ENCODE measurements around the gene DCAF7.

Gene DCAF7

GRCh38 chr17:63512896-63513644, 37.2 kb upstream of the DCAF7 start:
- Histone ChIP-seq H3K27ac (no peak overlapping the region), H3K4me3 (no peak overlapping the region), H4K20me1 (0 out of 22 replicates have a peak, but pooled peaks cover 0 to 3% (median 0%) of the 10 kb centered on the region in 11 experiments), H3K4me2 (no peak overlapping the region), H3K27me3 (no peaks in the 10 kb centered on the region), H3K9ac (no peak overlapping the region), H3K36me3 (no peaks in the 10 kb centered on the region), H3K4me1 (no peaks in the 10 kb centered on the region), H3K9me3 (replicated peaks in 1 of 11) (no peaks in the 10 kb centered on the region)
- no peak for TF ChIP-seq Cebpa-rat (IDR thresholded peaks at IDR 0.05)

- Histone ChIP-seq H3K27ac (no peak overlapping the region), H3K27me3 (no peaks in the 10 kb centered on the region), H3K9ac (no peak overlapping the region), H4K20me1 (peaks cover 0 to 8% (median 0%) of the 10 kb centered on the region in 11 experiments; a peak in 1 of 22 replicates), H3K9me3 (replicated peaks in 1 of 11) (no peaks in the 10 kb centered on the region), H3K4me3 (no peak overlapping the region), H3K36me3 (no peaks in the 10 kb centered on the region), H3K4me1 (no peaks in the 10 kb centered on the region), H3K4me2 (no peak overlapping the region)
- no peak for TF ChIP-seq Cebpa-rat (IDR thresholded peaks at IDR 0.05)
These were observed 35.8 kb upstream of the DCAF7 start for GRCh38 chr17:63514477-63514876.

- Histone ChIP-seq H3K9me3 (replicated peaks in 1 of 11) (no peaks in the 10 kb centered on the region), H4K20me1 (peaks cover 0 to 12% (median 0%) of the 10 kb centered on the region in 11 experiments; a peak in 1 of 22 replicates), H3K4me1 (no peaks in the 10 kb centered on the region), H3K9ac (no peak overlapping the region), H3K36me3 (no peaks in the 10 kb centered on the region), H3K27me3 (no peaks in the 10 kb centered on the region), H3K27ac (no peak overlapping the region), H3K4me2 (no peak overlapping the region), H3K4me3 (no peak overlapping the region)
- TF ChIP-seq Cebpa-rat (IDR thresholded peaks at IDR 0.05), result no peak
These were observed 35.3 kb upstream of the DCAF7 start for GRCh38 chr17:63514974-63515373.

GRCh38 chr17:63515426-63515825, 34.9 kb upstream of the DCAF7 start:
- no peak for TF ChIP-seq Cebpa-rat (IDR thresholded peaks at IDR 0.05)
- no peak overlapping the region for H3K4me2 ChIP-seq
- no peak overlapping the region for H3K27ac ChIP-seq

DNA sequence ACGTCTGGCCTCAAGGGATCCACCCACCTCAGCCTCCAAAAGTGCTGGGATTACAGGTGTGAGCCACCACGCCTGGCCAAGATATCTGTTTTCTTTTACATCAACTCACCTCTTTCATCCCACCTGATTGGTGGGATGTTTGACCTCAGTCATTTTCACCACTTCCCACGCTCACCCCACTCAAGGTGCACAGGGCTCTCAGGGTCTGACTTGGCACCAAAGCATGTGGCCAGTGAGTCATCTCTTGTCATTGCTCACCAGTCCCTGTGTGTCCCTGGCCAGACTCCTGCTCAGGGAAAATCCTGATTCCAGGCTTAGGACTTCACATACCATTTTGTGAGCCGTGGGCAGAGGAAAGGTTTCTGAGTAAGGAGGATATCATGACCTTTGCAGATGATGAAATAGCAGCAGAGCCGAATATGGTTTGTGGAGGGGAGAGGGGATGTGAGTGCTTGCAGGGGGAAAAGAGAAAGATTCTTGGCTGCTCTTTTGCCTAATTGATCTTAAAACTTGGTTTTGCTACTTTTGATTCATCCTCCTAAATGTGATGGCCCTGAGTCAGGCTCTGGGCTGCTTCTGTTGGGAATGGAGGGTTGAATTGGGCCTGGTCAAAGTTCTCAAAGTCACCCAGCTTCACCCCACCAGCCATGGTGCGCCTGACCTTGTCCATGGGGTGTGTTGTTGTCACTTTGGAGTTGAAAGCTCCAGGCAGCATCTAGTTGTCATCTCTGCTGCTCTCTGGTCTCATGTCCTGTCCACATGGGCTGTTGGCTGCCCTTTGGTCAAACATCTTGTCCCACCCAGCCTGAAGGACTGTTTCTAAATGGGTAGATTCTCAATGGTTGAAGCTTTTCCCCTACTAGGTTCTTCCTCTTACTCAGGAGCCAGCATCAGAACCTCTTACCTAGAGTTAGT, 33.1 kb upstream of the DCAF7 start:
- Histone ChIP-seq H3K36me3 (no peaks in the 10 kb centered on the region), H3K27ac (no peak overlapping the region)

More at GRCh38 chr17:63515426-63515825, 34.9 kb upstream of the DCAF7 start:
- no peaks in the 10 kb centered on the region for H3K27me3 ChIP-seq
- no peaks in the 10 kb centered on the region for H3K9me3 ChIP-seq (replicated peaks in 1 of 11)
- no peaks in the 10 kb centered on the region for H3K4me1 ChIP-seq
- peaks cover 0 to 17% (median 0%) of the 10 kb centered on the region in 11 experiments; a peak in 2 of 22 replicates for H4K20me1 ChIP-seq
- no peak overlapping the region for H3K4me3 ChIP-seq
- no peak overlapping the region for H3K9ac ChIP-seq
- no peaks in the 10 kb centered on the region for H3K36me3 ChIP-seq

GRCh38 chr17:63517825-63518534, 32.3 kb upstream of the DCAF7 start:
- Histone ChIP-seq H3K4me1 (no peaks in the 10 kb centered on the region), H3K27ac (no peak overlapping the region), H4K20me1 (peaks cover 0 to 32% (median 0%) of the 10 kb centered on the region in 11 experiments; a peak in 8 of 22 replicates), H3K27me3 (no peaks in the 10 kb centered on the region), H3K9me3 (replicated peaks in 1 of 11) (no peaks in the 10 kb centered on the region), H3K9ac (no peak overlapping the region), H3K36me3 (no peaks in the 10 kb centered on the region), H3K4me3 (no peak overlapping the region), H3K4me2 (no peak overlapping the region)
- TF ChIP-seq Cebpa-rat (IDR thresholded peaks at IDR 0.05), result no peak

More for the DNA sequence above, 33.1 kb upstream of the DCAF7 start:
- TF ChIP-seq Cebpa-rat (IDR thresholded peaks at IDR 0.05), result no peak
- H3K27me3 ChIP-seq, result no peaks in the 10 kb centered on the region
- no peak overlapping the region for H3K4me2 ChIP-seq
- no peaks in the 10 kb centered on the region for H3K4me1 ChIP-seq
- no peak overlapping the region for H3K4me3 ChIP-seq
- H4K20me1 ChIP-seq, result peaks cover 0 to 32% (median 0%) of the 10 kb centered on the region in 11 experiments; a peak in 6 of 22 replicates
- no peaks in the 10 kb centered on the region for H3K9me3 ChIP-seq (replicated peaks in 1 of 11)
- H3K9ac ChIP-seq, result no peak overlapping the region

DNA sequence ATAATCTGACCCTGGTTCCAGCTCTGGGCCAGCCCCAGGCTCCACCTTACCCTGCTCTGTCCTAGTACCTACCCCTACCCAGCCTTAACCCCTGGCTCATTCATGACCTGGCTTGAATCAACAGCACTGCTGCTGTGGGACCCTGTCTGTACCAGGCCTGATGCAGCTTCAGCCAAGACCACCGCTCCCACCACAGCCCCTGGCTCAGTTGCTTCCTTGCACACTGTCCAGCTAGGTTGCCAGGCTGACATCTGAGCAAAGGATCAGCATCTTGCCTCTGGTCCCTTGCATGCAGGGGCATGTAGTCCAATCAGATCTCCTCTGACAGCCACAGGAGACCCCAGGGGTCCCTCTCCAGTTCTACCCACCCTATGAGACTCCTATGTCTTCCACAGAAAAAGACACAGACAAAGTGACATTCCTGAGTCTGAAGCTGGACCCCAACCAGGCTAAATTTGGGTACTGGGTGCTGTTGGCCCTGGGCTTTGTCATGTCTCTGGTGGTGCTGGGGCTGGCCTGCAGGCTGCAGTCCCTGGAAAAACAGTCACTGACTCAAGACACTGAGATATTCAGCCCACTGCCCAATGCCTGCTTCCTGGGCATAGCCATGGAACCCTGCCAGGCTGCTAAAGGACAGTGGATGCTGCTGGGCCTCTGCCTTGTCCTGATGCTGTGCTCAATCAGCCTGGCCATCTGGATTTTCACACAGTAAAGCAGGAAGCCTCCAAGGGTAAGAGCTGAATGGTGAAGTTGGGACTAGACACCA, 31.0 kb upstream of the DCAF7 start:
- TF ChIP-seq Cebpa-rat (IDR thresholded peaks at IDR 0.05), result no peak
- H3K9ac ChIP-seq, result no peak overlapping the region
- H3K27me3 ChIP-seq, result peaks cover 0 to 6% (median 0%) of the 10 kb centered on the region in 11 experiments; a peak in 2 of 22 replicates
- no peaks in the 10 kb centered on the region for H3K36me3 ChIP-seq
- H4K20me1 ChIP-seq, result peaks cover 0 to 42% (median 5%) of the 10 kb centered on the region in 11 experiments; a peak in 10 of 22 replicates
- H3K4me1 ChIP-seq, result peaks cover 0 to 3% (median 0%) of the 10 kb centered on the region in 10 experiments; a peak in 2 of 20 replicates
- H3K27ac ChIP-seq, result no peak overlapping the region
- no peaks in the 10 kb centered on the region for H3K9me3 ChIP-seq (replicated peaks in 1 of 11)
- H3K4me3 ChIP-seq, result no peak overlapping the region
- no peak overlapping the region for H3K4me2 ChIP-seq
